OCI-LY7 (cell line): ENCODE measurements around the gene ADRA2B. TPM values are rescaled to one million over a fixed set of nuclear protein-coding genes. Genes with fewer than 3 reads are reported as not detected.

Experiments
- BruUV-seq: library from RNA; stranded (reverse); fragments of 400-500 nt; replicated peaks from 2 replicates; lab custom pipeline; 2021; lab: Mats Ljungman, UMichigan
- CTCF ChIA-PET: fragments of 300-600 bp; sonication (Branson Sonifier 250); formaldehyde crosslinking; loops from one replicate; lab custom pipeline; 2022; ENCODE audit warnings: antibody characterized with exemption; ENCODE audit not compliant: unreplicated experiment; lab: Charles Lee
- POLR2A ChIA-PET: fragments of 300-600 bp; sonication (Branson Sonifier 250); formaldehyde crosslinking; loops from one replicate; lab custom pipeline; 2022; ENCODE audit warnings: antibody characterized with exemption; lab: Charles Lee
- DNase-seq: peaks from one replicate; pipeline ENCODE4 v3.0.0-alpha.2; 2015; ENCODE audit warnings: low spot score
- H2AFZ ChIP-seq: fragments of 200-600 bp; sonication (generic), shearing (Covaris generic); 2 replicates; pipeline ENCODE4 v1.6.1; 2014; ENCODE audit warnings: mild to moderate bottlenecking, antibody characterized with exemption, low read length, moderate library complexity
- H3K27ac ChIP-seq: fragments of 200-600 bp; sonication (generic); 2 replicates; pipeline ENCODE4 v1.5.1; 2014; ENCODE audit warnings: mixed run types, low read depth, mild to moderate bottlenecking, moderate library complexity, low read length, inconsistent platforms; ENCODE audit not compliant: poor library complexity, severe bottlenecking
- H3K36me3 ChIP-seq: fragments of 200-600 bp; sonication (generic); 2 replicates; pipeline ENCODE4 v1.6.1; 2014; ENCODE audit warnings: mild to moderate bottlenecking, antibody characterized with exemption, low read length, moderate library complexity, mixed read lengths; ENCODE audit not compliant: insufficient read depth
- H3K4me1 ChIP-seq: fragments of 200-600 bp; sonication (generic); 2 replicates; pipeline ENCODE4 v1.5.1; 2014; ENCODE audit warnings: mild to moderate bottlenecking, low read length; ENCODE audit not compliant: insufficient read depth, poor library complexity, severe bottlenecking
- H3K4me2 ChIP-seq: fragments of 200-600 bp; sonication (generic); 2 replicates; pipeline ENCODE4 v1.6.1; 2014; ENCODE audit warnings: mild to moderate bottlenecking, low read length
- H3K4me3 ChIP-seq: fragments of 200-600 bp; sonication (generic); 2 replicates; pipeline ENCODE4 v1.5.1; 2014; ENCODE audit warnings: mild to moderate bottlenecking, low read depth, low read length; ENCODE audit not compliant: poor library complexity, severe bottlenecking
- H3K79me2 ChIP-seq: fragments of 200-600 bp; sonication (generic); 2 replicates; pipeline ENCODE4 v1.6.1; 2016; ENCODE audit warnings: low read depth, mild to moderate bottlenecking, low read length, moderate library complexity, mixed read lengths; ENCODE audit not compliant: insufficient read depth
- H3K9me2 ChIP-seq: fragments of 200-600 bp; sonication (generic); 2 replicates; pipeline ENCODE4 v1.6.1; 2016; ENCODE audit warnings: mild to moderate bottlenecking, low read length, mixed read lengths; ENCODE audit not compliant: insufficient read depth
- H3K9me3 ChIP-seq: fragments of 200-600 bp; sonication (generic); 2 replicates; pipeline ENCODE4 v1.6.1; 2014; ENCODE audit warnings: mild to moderate bottlenecking, mixed run types, low read length, mixed read lengths
- H4K20me1 ChIP-seq: fragments of 200-600 bp; sonication (generic); 2 replicates; pipeline ENCODE4 v1.6.1; 2014; ENCODE audit warnings: mild to moderate bottlenecking, antibody characterized with exemption, low read length, moderate library complexity, mixed read lengths; ENCODE audit not compliant: insufficient read depth
- CTCF ChIP-seq: fragments of 200-600 bp; sonication (generic); conservative IDR thresholded peaks from 2 replicates; pipeline ENCODE4 v1.5.1; 2014; ENCODE audit warnings: mild to moderate bottlenecking, antibody characterized with exemption, low read length, moderate library complexity, mixed read lengths
- EZH2phosphoT487 ChIP-seq: fragments of 200-600 bp; sonication (generic); IDR thresholded peaks from 2 replicates; pipeline ENCODE4 v1.6.1; 2018; ENCODE audit warnings: low read depth, borderline replicate concordance, mild to moderate bottlenecking, mixed run types, antibody characterized with exemption, low read length, moderate library complexity, mixed read lengths
- intact Hi-C: fragments of 100-400 bp; cut with micrococcal nuclease; formaldehyde crosslinking; loops from one replicate; pipeline ENCODE4 v1.10.0; 2022; ENCODE audit not compliant: unreplicated experiment
- total RNA-seq, 2 experiments: library from RNA; depleted of rRNA in 1 of 2; stranded (reverse); fragments of >200 nt in 1 of 2; shearing (Covaris generic) in 1 of 2; gene quantifications; 2 replicates each; pipeline ENCODE4 v1.2.3, GENCODE V29; 2014 to 2022

The ADRA2B gene
- total RNA-seq, 2 experiments from 2014 or later = 0.06 to 0.11 TPM

- H3K4me3 ChIP-seq = no peak overlapping the region
- no peaks in the 10 kb centered on the region; the same call in 1 of the 2 replicates for H3K36me3 ChIP-seq
- CTCF ChIA-PET = interaction anchor here (2.2 kb wide), 1 partner anchor 9 kb away, joined by 9 read pairs; no protein-coding TSS in a partner anchor
- peak overlapping the region; percentile 35 for H3K27ac ChIP-seq
- POLR2A ChIA-PET = interaction anchor here (0.8 to 0.9 kb wide), 2 partner anchors 10 to 11 kb away, joined by 3 read pairs; no protein-coding TSS in a partner anchor
- no peaks in the 10 kb centered on the region for H3K79me2 ChIP-seq
- H2AFZ ChIP-seq = peak overlapping the region; percentile 8; the same call in 1 of the 2 replicates
- H3K4me2 ChIP-seq = peak overlapping the region; percentile 53
- intact Hi-C loops = no loop called here
- no peak for TF ChIP-seq CTCF
- TF ChIP-seq EZH2phosphoT487 = no peak
- DNase-seq = peak; percentile 81
- no peaks in the 10 kb centered on the region for H3K9me2 ChIP-seq
- H4K20me1 ChIP-seq = no peaks in the 10 kb centered on the region
- peaks cover 5% of the 10 kb centered on the region; the same call in 1 of the 2 replicates for H3K9me3 ChIP-seq
- H3K4me1 ChIP-seq = peaks cover 79% of the 10 kb centered on the region
- no TSS peak for BruUV-seq
These were observed 40.7 kb upstream of the ADRA2B start for GRCh38 chr2:96156926-96157648.

- H3K9me2 ChIP-seq = no peaks in the 10 kb centered on the region
- TF ChIP-seq CTCF = no peak
- no peak for TF ChIP-seq EZH2phosphoT487
- H3K4me3 ChIP-seq = no peak overlapping the region
- H3K27ac ChIP-seq = peak overlapping the region; percentile 35
- CTCF ChIA-PET = no interaction called here
- H4K20me1 ChIP-seq = no peaks in the 10 kb centered on the region
- H2AFZ ChIP-seq = peak overlapping the region; percentile 8; the same call in 1 of the 2 replicates
- DNase-seq = no peak
- POLR2A ChIA-PET = interaction anchor here (0.7 to 1.8 kb wide), 4 partner anchors 7 to 10 kb away, joined by 3 to 6 read pairs (median 4); no protein-coding TSS in a partner anchor
- intact Hi-C loops = no loop called here
- no peaks in the 10 kb centered on the region; the same call in 1 of the 2 replicates for H3K36me3 ChIP-seq
- peak overlapping the region; percentile 53 for H3K4me2 ChIP-seq
- no TSS peak for BruUV-seq
- no peaks in the 10 kb centered on the region for H3K79me2 ChIP-seq
- peaks cover 81% of the 10 kb centered on the region for H3K4me1 ChIP-seq
- H3K9me3 ChIP-seq = peaks cover 5% of the 10 kb centered on the region; the same call in 1 of the 2 replicates
These were observed 39.8 kb upstream of the ADRA2B start for GRCh38 chr2:96156011-96156820.
